Stimulated activated CD8-positive, alpha-beta memory T cell treated with anti-CD3 and anti-CD28 coated beads, Interleukin-12 subunit alpha, Interleukin-12 subunit beta, amount 100 ng/mL, for 4 hours (primary cell): ENCODE data around the gene ZNF532.
"Not testable (repeated sequence)": the region's sequence is repeated elsewhere in the genome, so short reads cannot be mapped to it uniquely, and the experiment has no call there.

Source experiments
- DNase-seq: peaks from one replicate; pipeline ENCODE4 v3.0.0-alpha.2; 2020; ENCODE audit warnings: low read depth

ZNF532 gene

GRCh38 chr18:58902961-58903360 lies 38.3 kb downstream of the ZNF532 start:
- DNase-seq = no peak

- no peak for DNase-seq
Observed at GRCh38 chr18:58903533-58903932, 38.9 kb downstream of the ZNF532 start.

- DNase-seq = no peak
Observed at GRCh38 chr18:58905777-58906428, 41.2 kb downstream of the ZNF532 start.

- DNase-seq = no peak
Observed at GRCh38 chr18:58908006-58908405, 43.3 kb downstream of the ZNF532 start.

GRCh38 chr18:58909521-58909920 lies 44.8 kb downstream of the ZNF532 start:
- DNase-seq = no peak

- DNase-seq = no peak
Observed at GRCh38 chr18:58911241-58911640, 46.6 kb downstream of the ZNF532 start.

- DNase-seq = no peak
Observed at GRCh38 chr18:58911766-58912165, 47.1 kb downstream of the ZNF532 start.

GRCh38 chr18:58915006-58915799 lies 50.5 kb downstream of the ZNF532 start:
- DNase-seq = no peak

GRCh38 chr18:58915995-58916394 lies 51.3 kb downstream of the ZNF532 start:
- no peak for DNase-seq

GRCh38 chr18:58919934-58920333 lies 55.3 kb downstream of the ZNF532 start:
- DNase-seq = not testable (repeated sequence)

GRCh38 chr18:58922995-58923394 lies 58.3 kb downstream of the ZNF532 start:
- no peak for DNase-seq

GRCh38 chr18:58924473-58924872 lies 59.8 kb downstream of the ZNF532 start:
- no peak for DNase-seq

- DNase-seq = no peak
Observed at GRCh38 chr18:58927659-58928058, 63.0 kb downstream of the ZNF532 start.

GRCh38 chr18:58928386-58928785 lies 63.7 kb downstream of the ZNF532 start:
- no peak for DNase-seq

- no peak for DNase-seq
Observed at GRCh38 chr18:58929206-58929605, 64.5 kb downstream of the ZNF532 start.

GRCh38 chr18:58934356-58934755 lies 69.7 kb downstream of the ZNF532 start:
- no peak for DNase-seq

GRCh38 chr18:58934933-58935577 lies 70.4 kb downstream of the ZNF532 start:
- DNase-seq = no peak

GRCh38 chr18:58937071-58937886 lies 72.6 kb downstream of the ZNF532 start:
- no peak for DNase-seq

- no peak for DNase-seq
Observed at GRCh38 chr18:58937887-58938267, 73.2 kb downstream of the ZNF532 start.

GRCh38 chr18:58941426-58942099 lies 76.9 kb downstream of the ZNF532 start:
- DNase-seq = no peak

GRCh38 chr18:58943896-58944295 lies 79.2 kb downstream of the ZNF532 start:
- DNase-seq = no peak
